ENCODE measurements around the gene ERICH2.
"Not testable (repeated sequence)": the region's sequence is repeated elsewhere in the genome, so short reads cannot be mapped to it uniquely, and the experiment has no call there.

ERICH2 gene

GRCh38 chr2:170770008-170770605 lies at the start of gene ERICH2:
TSS of gene ERICH2 (plus strand) at chr2:170770378. CDS start at chr2:170770682, 304 bp downstream.
- peak; percentile 10 to 14 for DNase-seq (ENCODE audit: low read depth in 2 of 2)

- DNase-seq (ENCODE audit: low read depth in 2 of 2), result no peak
These were observed 48.5 kb upstream of the ERICH2 start for GRCh38 chr2:170721678-170722077.

- no peak for DNase-seq (ENCODE audit: low read depth in 2 of 2)
These were observed 47.9 kb upstream of the ERICH2 start for GRCh38 chr2:170722301-170722700.

GRCh38 chr2:170723446-170723958 lies 46.7 kb upstream of the ERICH2 start:
- DNase-seq (ENCODE audit: low read depth in 2 of 2), result no peak

- DNase-seq (ENCODE audit: low read depth in 2 of 2), result no peak
These were observed 36.2 kb upstream of the ERICH2 start for GRCh38 chr2:170733798-170734600.

- not testable (repeated sequence) for DNase-seq (ENCODE audit: low read depth in 2 of 2)
These were observed 35.6 kb upstream of the ERICH2 start for GRCh38 chr2:170734601-170735000.

GRCh38 chr2:170736628-170737027 lies 33.5 kb upstream of the ERICH2 start:
- DNase-seq (ENCODE audit: low read depth in 2 of 2), result no peak

- DNase-seq (ENCODE audit: low read depth in 2 of 2), result no peak
These were observed 32.8 kb upstream of the ERICH2 start for GRCh38 chr2:170737406-170737805.

GRCh38 chr2:170737821-170738220 lies 32.4 kb upstream of the ERICH2 start:
- DNase-seq (ENCODE audit: low read depth in 2 of 2), result no peak

GRCh38 chr2:170739048-170739447 lies 31.1 kb upstream of the ERICH2 start:
- peak; percentile 83 to 85 for DNase-seq (ENCODE audit: low read depth in 2 of 2)

GRCh38 chr2:170739507-170740046 lies 30.6 kb upstream of the ERICH2 start:
- DNase-seq (ENCODE audit: low read depth in 2 of 2), result no peak

- DNase-seq (ENCODE audit: low read depth in 2 of 2), result no peak
These were observed 29.5 kb upstream of the ERICH2 start for GRCh38 chr2:170740660-170741059.

- DNase-seq (ENCODE audit: low read depth in 2 of 2), result no peak
These were observed 28.2 kb upstream of the ERICH2 start for GRCh38 chr2:170742000-170742399.

GRCh38 chr2:170742896-170743529 lies 27.2 kb upstream of the ERICH2 start:
- no peak for DNase-seq (ENCODE audit: low read depth in 2 of 2)

- no peak for DNase-seq (ENCODE audit: low read depth in 2 of 2)
These were observed 26.5 kb upstream of the ERICH2 start for GRCh38 chr2:170743530-170744239.

GRCh38 chr2:170744248-170745002 lies 25.8 kb upstream of the ERICH2 start:
- no peak for DNase-seq (ENCODE audit: low read depth in 2 of 2)

GRCh38 chr2:170745305-170745704 lies 24.9 kb upstream of the ERICH2 start:
- no peak for DNase-seq (ENCODE audit: low read depth in 2 of 2)

- DNase-seq (ENCODE audit: low read depth in 2 of 2), result no peak
These were observed 22.3 kb upstream of the ERICH2 start for GRCh38 chr2:170747921-170748320.

- not testable (repeated sequence) for DNase-seq (ENCODE audit: low read depth in 2 of 2)
These were observed 18.6 kb upstream of the ERICH2 start for GRCh38 chr2:170751555-170751954.

- no peak for DNase-seq (ENCODE audit: low read depth in 2 of 2)
These were observed 8.6 kb upstream of the ERICH2 start for GRCh38 chr2:170761572-170761971.

- DNase-seq (ENCODE audit: low read depth in 2 of 2), result no peak
These were observed 7.4 kb upstream of the ERICH2 start for GRCh38 chr2:170762760-170763159.

All from fibroblast of skin of left biceps (primary cell).